RWPE2 (cell line): Measurements from ENCODE around the gene SLX4IP.

ENCODE experiments used
- ATAC-seq: fragments of 200-7000 bp; cut with Tn5 transposase; 3 replicates; pipeline ENCODE4 v1.9.1; 2021; ENCODE audit warnings: low read depth
- DNase-seq: peaks from one replicate; pipeline ENCODE4 v3.0.0-alpha.2; 2020; ENCODE audit warnings: low spot score
- H3K27ac ChIP-seq: fragments of 450-650 bp; 2 replicates; pipeline ENCODE4 v1.5.1; 2017; ENCODE audit warnings: mild to moderate bottlenecking; ENCODE audit not compliant: poor library complexity, severe bottlenecking
- H3K27me3 ChIP-seq: fragments of 250-450 bp; sonication (Bioruptor Pico); 2 replicates; pipeline ENCODE4 v1.5.1; 2021; ENCODE audit warnings: mild to moderate bottlenecking, moderate library complexity; ENCODE audit not compliant: insufficient read depth, poor library complexity, severe bottlenecking
- H3K36me3 ChIP-seq: fragments of 250-450 bp; sonication (Bioruptor Pico); 2 replicates; pipeline ENCODE4 v1.5.1; 2020; ENCODE audit warnings: low read depth, mild to moderate bottlenecking, moderate library complexity
- H3K4me1 ChIP-seq: fragments of 250-450 bp; sonication (Bioruptor Pico); 2 replicates; pipeline ENCODE4 v1.5.1; 2021; ENCODE audit warnings: mild to moderate bottlenecking, moderate library complexity; ENCODE audit not compliant: insufficient read depth, poor library complexity, severe bottlenecking
- H3K4me3 ChIP-seq: fragments of 250-450 bp; sonication (Bioruptor Pico); 2 replicates; pipeline ENCODE4 v1.5.1; 2021; ENCODE audit warnings: mild to moderate bottlenecking, moderate library complexity; ENCODE audit not compliant: severe bottlenecking
- H3K9me3 ChIP-seq: fragments of 250-450 bp; sonication (Bioruptor Pico); 2 replicates; pipeline ENCODE4 v1.5.1; 2021; ENCODE audit warnings: mild to moderate bottlenecking, moderate library complexity; ENCODE audit not compliant: severe bottlenecking
- TF ChIP-seq, protein P1 (sequence below): fragments of 450-650 bp; IDR thresholded peaks from one replicate; pipeline ENCODE4 v1.5.1; 2017; ENCODE audit warnings: mild to moderate bottlenecking, moderate library complexity; ENCODE audit not compliant: poor library complexity, severe bottlenecking

The SLX4IP gene

DNA sequence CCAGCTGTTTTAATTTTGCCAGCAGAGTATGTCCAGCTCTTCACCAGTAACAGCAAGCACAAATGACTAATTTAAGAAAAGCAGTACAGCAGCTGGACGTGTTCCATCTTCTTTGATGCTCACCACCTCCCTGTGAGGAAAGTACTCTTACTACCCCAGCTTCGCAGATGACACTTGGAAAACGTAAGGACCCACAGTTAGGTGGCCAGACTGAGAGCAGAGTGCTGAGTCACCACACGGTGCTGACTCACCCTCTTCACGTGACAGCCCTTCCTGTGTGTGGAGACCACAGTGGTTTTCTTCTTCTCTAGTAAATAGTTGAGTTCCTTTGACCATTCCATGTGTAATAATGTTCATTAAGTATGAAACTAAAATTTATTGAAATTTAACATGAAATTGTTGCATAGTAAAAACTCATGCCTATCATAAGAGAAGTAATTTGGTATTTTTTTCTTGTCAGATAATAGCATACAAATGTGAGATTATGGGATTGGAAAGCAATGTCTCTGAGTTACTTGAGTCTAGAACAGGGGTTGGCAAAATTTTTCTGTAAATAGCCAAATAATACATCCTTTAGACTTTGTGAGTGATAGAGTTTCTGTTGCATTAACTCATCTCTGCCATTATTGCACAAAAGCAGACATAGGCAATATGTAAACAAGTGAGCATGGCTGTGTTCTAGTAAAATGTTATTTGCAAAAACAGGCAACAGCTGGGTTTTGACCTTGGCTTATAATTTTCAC lies 76.6 kb downstream of the SLX4IP start:
- H3K27ac ChIP-seq, result peak overlapping the region; percentile 79
- H3K36me3 ChIP-seq, result no peaks in the 10 kb centered on the region
- TF ChIP-seq, protein P1, sequence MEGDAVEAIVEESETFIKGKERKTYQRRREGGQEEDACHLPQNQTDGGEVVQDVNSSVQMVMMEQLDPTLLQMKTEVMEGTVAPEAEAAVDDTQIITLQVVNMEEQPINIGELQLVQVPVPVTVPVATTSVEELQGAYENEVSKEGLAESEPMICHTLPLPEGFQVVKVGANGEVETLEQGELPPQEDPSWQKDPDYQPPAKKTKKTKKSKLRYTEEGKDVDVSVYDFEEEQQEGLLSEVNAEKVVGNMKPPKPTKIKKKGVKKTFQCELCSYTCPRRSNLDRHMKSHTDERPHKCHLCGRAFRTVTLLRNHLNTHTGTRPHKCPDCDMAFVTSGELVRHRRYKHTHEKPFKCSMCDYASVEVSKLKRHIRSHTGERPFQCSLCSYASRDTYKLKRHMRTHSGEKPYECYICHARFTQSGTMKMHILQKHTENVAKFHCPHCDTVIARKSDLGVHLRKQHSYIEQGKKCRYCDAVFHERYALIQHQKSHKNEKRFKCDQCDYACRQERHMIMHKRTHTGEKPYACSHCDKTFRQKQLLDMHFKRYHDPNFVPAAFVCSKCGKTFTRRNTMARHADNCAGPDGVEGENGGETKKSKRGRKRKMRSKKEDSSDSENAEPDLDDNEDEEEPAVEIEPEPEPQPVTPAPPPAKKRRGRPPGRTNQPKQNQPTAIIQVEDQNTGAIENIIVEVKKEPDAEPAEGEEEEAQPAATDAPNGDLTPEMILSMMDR, result no peak
- H3K27me3 ChIP-seq, result no peaks in the 10 kb centered on the region
- no peaks in the 10 kb centered on the region for H3K9me3 ChIP-seq
- peaks cover 34% of the 10 kb centered on the region for H3K4me1 ChIP-seq
- ATAC-seq, result peak; percentile 96
- DNase-seq, result peak; percentile 84
- no peak overlapping the region for H3K4me3 ChIP-seq

DNA sequence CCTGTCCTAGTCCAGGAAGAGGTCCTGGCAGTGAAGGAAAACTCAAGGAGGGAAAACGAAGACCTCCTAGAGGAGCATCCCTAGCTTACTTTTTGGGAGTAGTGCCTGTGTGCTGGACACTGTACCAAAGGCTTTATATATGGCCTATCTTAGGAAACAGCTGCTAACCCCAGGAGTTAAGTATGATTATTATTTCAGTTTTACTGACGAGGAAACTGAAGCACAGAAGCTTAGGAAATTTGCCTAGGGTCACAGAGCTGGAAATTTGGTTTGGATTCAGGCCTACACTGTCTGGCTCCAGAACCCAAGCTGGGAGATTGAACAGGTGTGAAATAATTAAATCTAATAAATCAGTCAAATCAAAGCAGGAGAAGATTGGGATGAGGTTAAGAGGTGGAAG lies 78.0 kb downstream of the SLX4IP start:
- peak overlapping the region; percentile 22 for H3K27ac ChIP-seq
- H3K36me3 ChIP-seq, result no peaks in the 10 kb centered on the region
- DNase-seq, result no peak
- H3K9me3 ChIP-seq, result no peaks in the 10 kb centered on the region
- H3K27me3 ChIP-seq, result no peaks in the 10 kb centered on the region
- no peak overlapping the region for H3K4me3 ChIP-seq
- TF ChIP-seq, protein P1, result no peak
- H3K4me1 ChIP-seq, result peaks cover 32% of the 10 kb centered on the region
- no peak for ATAC-seq

DNA sequence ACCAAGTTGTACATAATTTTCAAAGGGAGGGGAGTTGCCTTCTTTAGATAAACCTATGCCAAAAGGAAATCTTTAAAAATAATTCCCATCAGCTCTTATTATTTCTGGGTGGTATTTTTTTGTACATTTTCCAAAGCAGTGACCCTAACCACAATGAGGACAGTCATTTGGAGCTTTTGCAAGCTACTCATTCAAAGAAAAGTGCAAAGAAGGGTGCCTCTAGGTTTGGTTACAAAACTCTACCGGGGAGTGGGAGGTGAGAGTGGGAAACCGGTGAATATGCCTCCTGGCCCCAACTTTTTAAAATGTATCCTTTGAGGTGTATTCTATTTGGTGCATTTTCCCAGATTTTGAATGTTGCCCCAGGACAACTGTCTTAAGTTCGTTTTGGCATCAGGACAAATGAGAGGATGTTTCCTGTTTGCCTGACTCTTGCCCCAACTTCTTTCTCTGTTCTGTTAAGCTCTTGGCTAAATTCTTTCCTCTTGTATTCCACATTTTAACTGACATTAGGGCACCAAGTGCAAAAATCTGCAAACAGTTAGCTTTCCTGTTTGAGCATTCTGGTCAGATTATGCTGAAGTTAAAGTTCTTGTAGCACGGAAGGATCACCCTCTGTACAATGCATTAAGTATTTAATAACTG lies 78.9 kb downstream of the SLX4IP start:
- Histone ChIP-seq H3K36me3 (no peaks in the 10 kb centered on the region), H3K4me3 (no peak overlapping the region), H3K9me3 (no peaks in the 10 kb centered on the region), H3K27me3 (no peaks in the 10 kb centered on the region), H3K4me1 (peaks cover 34% of the 10 kb centered on the region), H3K27ac (peak overlapping the region; percentile 22)
- DNase-seq (no peak), ATAC-seq (no peak)
- TF ChIP-seq, protein P1, result no peak

DNA sequence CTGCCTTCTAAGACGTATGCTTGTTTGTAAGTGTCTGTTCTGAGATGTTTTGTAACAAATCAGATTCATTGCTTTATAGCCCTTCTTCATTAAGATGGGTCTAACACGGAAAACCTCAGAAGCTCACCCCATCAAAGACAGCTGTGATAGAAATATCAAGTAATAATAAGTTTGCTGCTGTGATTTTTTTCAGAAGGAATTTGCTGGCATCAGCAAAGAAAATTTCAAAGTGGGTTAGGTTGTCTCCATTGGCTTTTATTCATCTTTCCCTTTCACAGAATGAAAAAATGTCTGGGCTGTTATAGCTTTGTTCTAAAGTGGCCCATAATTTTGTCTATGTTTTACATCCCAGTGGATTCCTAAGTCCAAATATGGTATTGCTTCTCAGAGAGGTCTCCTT lies 81.4 kb downstream of the SLX4IP start:
- TF ChIP-seq, protein P1, result no peak

More for the DNA sequence above, 81.4 kb downstream of the SLX4IP start:
- no peaks in the 10 kb centered on the region for H3K9me3 ChIP-seq
- H3K4me3 ChIP-seq, result no peak overlapping the region
- no peaks in the 10 kb centered on the region for H3K36me3 ChIP-seq
- peaks cover 51% of the 10 kb centered on the region for H3K4me1 ChIP-seq
- ATAC-seq (no peak), DNase-seq (no peak)
- H3K27ac ChIP-seq, result no peak overlapping the region
- H3K27me3 ChIP-seq, result no peaks in the 10 kb centered on the region
